K562 (cell line): ENCODE measurements around the gene DUSP28. TPM values are rescaled to one million over a fixed set of nuclear protein-coding genes. Genes with fewer than 3 reads are reported as not detected.

Source experiments
- ARID1B ChIP-seq: fragments of 450-650 bp; IDR thresholded peaks from 2 replicates; pipeline ENCODE4 v1.6.1; 2016; ENCODE audit warnings: antibody characterized with exemption, mild to moderate bottlenecking, inconsistent platforms
- ERF ChIP-seq: fragments of 450-650 bp; formaldehyde crosslinking; IDR thresholded peaks from 2 replicates; pipeline ENCODE4 v1.4.0; 2020; ENCODE audit warnings: mild to moderate bottlenecking, mixed read lengths
- FOXP1 ChIP-seq: sonication (generic); formaldehyde crosslinking; IDR thresholded peaks from 2 replicates; pipeline ENCODE4 v1.8.0; 2022; ENCODE audit warnings: mild to moderate bottlenecking, missing genetic modification reagents
- MTF1 ChIP-seq: fragments of 250-450 bp; sonication (Bioruptor Pico); IDR thresholded peaks from 2 replicates; pipeline ENCODE4 v1.9.0; 2021; ENCODE audit warnings: moderate library complexity, mild to moderate bottlenecking, inconsistent platforms, borderline replicate concordance
- NCOA6 ChIP-seq: fragments of 450-650 bp; IDR thresholded peaks from 2 replicates; pipeline ENCODE4 v1.6.1; 2017; ENCODE audit warnings: mild to moderate bottlenecking
- SIN3A ChIP-seq, 2 experiments: fragments of 150-350 bp in 1 of 2; IDR thresholded peaks; 2 replicates each; pipeline ENCODE4 v1.6.1; 2011 to 2016; ENCODE audit warnings: borderline replicate concordance in 2 of 2, low read depth in 2 of 2, low read length in 2 of 2, mild to moderate bottlenecking in 2 of 2, moderate library complexity in 2 of 2; ENCODE audit not compliant: control insufficient read depth in 1 of 2
- USF2 ChIP-seq: sonication (generic); formaldehyde crosslinking; IDR thresholded peaks from 2 replicates; pipeline ENCODE4 v1.5.0; 2020; ENCODE audit warnings: missing genetic modification reagents
- XRCC5 ChIP-seq: fragments of 200-400 bp; formaldehyde crosslinking; IDR thresholded peaks from 2 replicates; pipeline ENCODE4 v1.6.1; 2017; ENCODE audit warnings: low read depth, mild to moderate bottlenecking, low read length
- ZBTB17 ChIP-seq: fragments of 450-650 bp; formaldehyde crosslinking; IDR thresholded peaks from 2 replicates; pipeline ENCODE4 v1.4.0; 2020; ENCODE audit warnings: mild to moderate bottlenecking
- ZKSCAN1 ChIP-seq: fragments of 150-350 bp; IDR thresholded peaks from 2 replicates; pipeline ENCODE4 v1.6.1; 2016; ENCODE audit warnings: low read depth, low read length
- ZNF436 ChIP-seq: fragments of 250-450, 450-650 bp; sonication (Bioruptor Pico); formaldehyde crosslinking; IDR thresholded peaks from 2 replicates; pipeline ENCODE4 v1.7.0; 2020; ENCODE audit warnings: mild to moderate bottlenecking
- polyA plus RNA-seq, 8 experiments: library from polyadenylated mRNA; depleted of rRNA in 4 of 8; stranded (reverse) in 5 of 8; unstranded in 3 of 8; fragments of >200 nt; fragmentation: Nextera tagmentation in 2 of 8; fragmentation: Illumina TruSeq in 1 of 8; extraction: Ambion mirVana in 2 of 8; extraction: Trizol in 1 of 8; gene quantifications; 2 replicates each; pipeline versions ENCODE4 v1.2.1 to v1.2.3, GENCODE V29; 2011 to 2014; ENCODE audit warnings: inconsistent platforms in 1 of 8, missing spikeins in 1 of 8
- total RNA-seq, 7 experiments: library from RNA; depleted of rRNA in 6 of 7; stranded (reverse); fragments of >200 nt in 6 of 7; fragmentation: Illumina TruSeq in 2 of 7; extraction: Trizol in 2 of 7; gene quantifications; 2 replicates each; pipeline versions ENCODE4 v1.2.1 to v1.2.3, GENCODE V29; 2011 to 2021; ENCODE audit warnings: low replicate concordance in 1 of 7
- TF ChIP-seq, protein P1 (sequence below): sonication (generic); formaldehyde crosslinking; IDR thresholded peaks from 2 replicates; pipeline ENCODE4 v1.8.0; 2022; ENCODE audit warnings: missing genetic modification reagents, mild to moderate bottlenecking, borderline replicate concordance
- TF ChIP-seq, protein P2 (sequence below): sonication (generic); formaldehyde crosslinking; IDR thresholded peaks from 2 replicates; pipeline ENCODE4 v1.8.1; 2023; ENCODE audit warnings: mild to moderate bottlenecking, missing genetic modification reagents
- TF ChIP-seq, protein P3 (sequence below): fragments of 450-650 bp; formaldehyde crosslinking; IDR thresholded peaks from 2 replicates; pipeline ENCODE4 v1.4.0; 2022; ENCODE audit warnings: missing genetic modification characterization
- TF ChIP-seq, protein P4 (sequence below): IDR thresholded peaks from 2 replicates; pipeline ENCODE4 v1.6.1; 2014; ENCODE audit warnings: antibody characterized with exemption
- TF ChIP-seq, protein P5 (sequence below): sonication (generic); formaldehyde crosslinking; IDR thresholded peaks from 2 replicates; pipeline ENCODE4 v1.9.0; 2022; ENCODE audit warnings: mild to moderate bottlenecking, missing genetic modification reagents

The DUSP28 gene
- total and polyA plus RNA-seq, 9 of the 15 experiments (the other 6 are each of a cell fraction or from before 2014, with no cell fraction given): 2.8 to 8.1 (median 4.2) TPM

GRCh38 chr2:240560084-240560479 lies at the start of gene DUSP28 (continued):
- TF ChIP-seq ZKSCAN1 (peak; percentile 31; the same call in 1 of the 2 replicates), NCOA6 (no peak), MTF1 (no peak), ERF (no peak), SIN3A (IDR thresholded peaks at IDR 0.05; ENCODE audit: borderline replicate concordance in 2 of 2, control insufficient read depth in 1 of 2, low read depth in 2 of 2, low read length in 2 of 2) (peak; percentile 43 to 85; a peak in 2 of 4 replicates), ZNF436 (CRISPR knock-in tag) (no peak), XRCC5 (0 out of 2 replicates have a peak, but pooled peaks have one; percentile 63), ARID1B (no peak), USF2 (CRISPR knock-in tag) (peak; percentile 31), FOXP1 (no peak), ZBTB17 (CRISPR knock-in tag) (0 out of 2 replicates have a peak, but pooled peaks have one; percentile 10)
- TF ChIP-seq, protein P1, sequence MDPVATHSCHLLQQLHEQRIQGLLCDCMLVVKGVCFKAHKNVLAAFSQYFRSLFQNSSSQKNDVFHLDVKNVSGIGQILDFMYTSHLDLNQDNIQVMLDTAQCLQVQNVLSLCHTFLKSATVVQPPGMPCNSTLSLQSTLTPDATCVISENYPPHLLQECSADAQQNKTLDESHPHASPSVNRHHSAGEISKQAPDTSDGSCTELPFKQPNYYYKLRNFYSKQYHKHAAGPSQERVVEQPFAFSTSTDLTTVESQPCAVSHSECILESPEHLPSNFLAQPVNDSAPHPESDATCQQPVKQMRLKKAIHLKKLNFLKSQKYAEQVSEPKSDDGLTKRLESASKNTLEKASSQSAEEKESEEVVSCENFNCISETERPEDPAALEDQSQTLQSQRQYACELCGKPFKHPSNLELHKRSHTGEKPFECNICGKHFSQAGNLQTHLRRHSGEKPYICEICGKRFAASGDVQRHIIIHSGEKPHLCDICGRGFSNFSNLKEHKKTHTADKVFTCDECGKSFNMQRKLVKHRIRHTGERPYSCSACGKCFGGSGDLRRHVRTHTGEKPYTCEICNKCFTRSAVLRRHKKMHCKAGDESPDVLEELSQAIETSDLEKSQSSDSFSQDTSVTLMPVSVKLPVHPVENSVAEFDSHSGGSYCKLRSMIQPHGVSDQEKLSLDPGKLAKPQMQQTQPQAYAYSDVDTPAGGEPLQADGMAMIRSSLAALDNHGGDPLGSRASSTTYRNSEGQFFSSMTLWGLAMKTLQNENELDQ (CRISPR knock-in tag): no peak
- TF ChIP-seq, protein P2, sequence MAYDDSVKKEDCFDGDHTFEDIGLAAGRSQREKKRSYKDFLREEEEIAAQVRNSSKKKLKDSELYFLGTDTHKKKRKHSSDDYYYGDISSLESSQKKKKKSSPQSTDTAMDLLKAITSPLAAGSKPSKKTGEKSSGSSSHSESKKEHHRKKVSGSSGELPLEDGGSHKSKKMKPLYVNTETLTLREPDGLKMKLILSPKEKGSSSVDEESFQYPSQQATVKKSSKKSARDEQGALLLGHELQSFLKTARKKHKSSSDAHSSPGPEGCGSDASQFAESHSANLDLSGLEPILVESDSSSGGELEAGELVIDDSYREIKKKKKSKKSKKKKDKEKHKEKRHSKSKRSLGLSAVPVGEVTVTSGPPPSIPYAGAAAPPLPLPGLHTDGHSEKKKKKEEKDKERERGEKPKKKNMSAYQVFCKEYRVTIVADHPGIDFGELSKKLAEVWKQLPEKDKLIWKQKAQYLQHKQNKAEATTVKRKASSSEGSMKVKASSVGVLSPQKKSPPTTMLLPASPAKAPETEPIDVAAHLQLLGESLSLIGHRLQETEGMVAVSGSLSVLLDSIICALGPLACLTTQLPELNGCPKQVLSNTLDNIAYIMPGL (CRISPR knock-in tag): no peak
- TF ChIP-seq, protein P3, sequence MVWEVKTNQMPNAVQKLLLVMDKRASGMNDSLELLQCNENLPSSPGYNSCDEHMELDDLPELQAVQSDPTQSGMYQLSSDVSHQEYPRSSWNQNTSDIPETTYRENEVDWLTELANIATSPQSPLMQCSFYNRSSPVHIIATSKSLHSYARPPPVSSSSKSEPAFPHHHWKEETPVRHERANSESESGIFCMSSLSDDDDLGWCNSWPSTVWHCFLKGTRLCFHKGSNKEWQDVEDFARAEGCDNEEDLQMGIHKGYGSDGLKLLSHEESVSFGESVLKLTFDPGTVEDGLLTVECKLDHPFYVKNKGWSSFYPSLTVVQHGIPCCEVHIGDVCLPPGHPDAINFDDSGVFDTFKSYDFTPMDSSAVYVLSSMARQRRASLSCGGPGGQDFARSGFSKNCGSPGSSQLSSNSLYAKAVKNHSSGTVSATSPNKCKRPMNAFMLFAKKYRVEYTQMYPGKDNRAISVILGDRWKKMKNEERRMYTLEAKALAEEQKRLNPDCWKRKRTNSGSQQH: no peak
- TF ChIP-seq, protein P4, sequence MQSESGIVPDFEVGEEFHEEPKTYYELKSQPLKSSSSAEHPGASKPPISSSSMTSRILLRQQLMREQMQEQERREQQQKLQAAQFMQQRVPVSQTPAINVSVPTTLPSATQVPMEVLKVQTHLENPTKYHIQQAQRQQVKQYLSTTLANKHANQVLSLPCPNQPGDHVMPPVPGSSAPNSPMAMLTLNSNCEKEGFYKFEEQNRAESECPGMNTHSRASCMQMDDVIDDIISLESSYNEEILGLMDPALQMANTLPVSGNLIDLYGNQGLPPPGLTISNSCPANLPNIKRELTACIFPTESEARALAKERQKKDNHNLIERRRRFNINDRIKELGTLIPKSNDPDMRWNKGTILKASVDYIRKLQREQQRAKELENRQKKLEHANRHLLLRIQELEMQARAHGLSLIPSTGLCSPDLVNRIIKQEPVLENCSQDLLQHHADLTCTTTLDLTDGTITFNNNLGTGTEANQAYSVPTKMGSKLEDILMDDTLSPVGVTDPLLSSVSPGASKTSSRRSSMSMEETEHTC: 0 out of 2 replicates have a peak, but pooled peaks have one; percentile 17
- TF ChIP-seq, protein P5, sequence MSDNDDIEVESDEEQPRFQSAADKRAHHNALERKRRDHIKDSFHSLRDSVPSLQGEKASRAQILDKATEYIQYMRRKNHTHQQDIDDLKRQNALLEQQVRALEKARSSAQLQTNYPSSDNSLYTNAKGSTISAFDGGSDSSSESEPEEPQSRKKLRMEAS (CRISPR knock-in tag): peak; percentile 94
